CD4-positive, alpha-beta T cell treated with Interleukin-17A for 1 hour (primary cell): ENCODE measurements around the gene LPAR3.

Source experiments
- DNase-seq: peaks from one replicate; pipeline ENCODE4 v3.0.0-alpha.2; 2020

LPAR3 gene

DNA sequence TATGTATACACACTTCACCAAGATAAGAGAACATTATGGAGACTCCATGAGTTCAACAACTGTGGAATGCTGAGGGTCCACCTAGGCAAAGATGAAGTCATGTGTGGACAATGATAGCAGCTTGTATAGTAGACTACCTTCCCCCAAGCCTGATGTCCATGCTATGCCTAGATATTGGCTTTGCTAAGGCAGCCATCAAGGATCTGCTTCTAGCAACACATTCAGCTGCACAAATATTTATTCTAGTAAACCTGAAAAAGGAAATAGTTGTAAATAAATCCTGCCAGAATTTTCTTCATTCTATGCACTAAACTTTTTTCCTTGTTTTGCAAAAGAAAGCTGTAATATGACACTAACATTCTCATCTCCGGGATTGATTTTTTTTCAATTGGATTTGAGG lies 7.0 kb upstream of the LPAR3 start:
- DNase-seq = no peak

DNA sequence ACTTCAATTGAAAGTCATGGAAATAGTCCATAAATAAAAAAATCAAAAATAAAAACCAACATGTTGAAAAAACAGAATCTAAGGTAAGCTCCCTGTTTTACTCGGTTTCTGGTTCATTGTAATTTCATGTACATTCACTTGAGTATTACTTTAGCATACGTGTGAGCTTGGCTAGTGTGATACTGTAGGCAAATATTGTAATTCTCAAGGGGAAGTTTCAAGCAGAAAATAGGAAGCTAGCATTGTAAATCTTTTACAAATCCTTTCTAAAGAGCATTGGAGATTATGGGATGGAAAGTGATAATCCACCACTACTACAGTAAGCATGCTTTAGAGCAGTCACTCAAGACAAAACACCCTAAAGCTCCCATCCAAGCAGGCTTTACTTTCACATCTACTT lies 3.3 kb upstream of the LPAR3 start:
- DNase-seq = no peak

DNA sequence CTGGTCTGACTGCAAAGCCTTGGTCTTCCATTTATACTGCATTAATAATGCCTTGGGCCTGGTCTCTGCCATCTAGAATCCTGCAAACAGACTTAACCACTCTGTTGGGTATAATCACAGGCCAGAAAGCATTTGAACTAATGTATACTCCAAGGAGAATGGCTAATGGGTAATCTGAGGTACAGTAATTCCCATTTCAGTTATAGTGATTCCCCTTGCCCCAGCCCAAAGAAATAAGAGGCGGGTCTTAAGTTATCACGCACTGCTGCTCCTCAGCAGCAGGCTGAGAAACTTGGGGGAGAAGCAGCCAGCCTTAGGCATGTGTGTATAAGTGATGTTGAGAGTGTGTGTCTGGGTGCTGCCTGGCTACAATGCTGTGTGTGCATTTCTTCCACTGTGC lies 2.4 kb downstream of the LPAR3 start:
- no peak for DNase-seq

DNA sequence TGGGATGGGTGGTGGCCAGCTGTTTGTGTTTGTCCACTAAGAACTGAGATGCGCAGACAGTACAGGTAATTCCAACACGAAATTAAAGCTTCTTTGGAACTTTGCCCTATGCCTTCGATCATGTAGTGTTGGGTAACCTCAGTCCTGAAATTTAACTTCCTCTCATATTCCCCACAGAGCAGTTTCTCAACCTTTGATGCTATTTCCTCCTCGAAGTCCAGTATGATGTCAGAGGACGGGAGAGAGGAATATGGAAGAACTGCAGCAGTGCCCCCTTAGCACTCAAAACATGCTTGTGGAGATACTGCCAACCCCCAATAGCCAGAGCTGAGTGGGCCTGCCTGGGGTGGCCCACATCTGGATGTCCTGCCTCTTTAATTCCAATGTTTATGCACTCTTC lies 3.6 kb downstream of the LPAR3 start:
- no peak for DNase-seq

DNA sequence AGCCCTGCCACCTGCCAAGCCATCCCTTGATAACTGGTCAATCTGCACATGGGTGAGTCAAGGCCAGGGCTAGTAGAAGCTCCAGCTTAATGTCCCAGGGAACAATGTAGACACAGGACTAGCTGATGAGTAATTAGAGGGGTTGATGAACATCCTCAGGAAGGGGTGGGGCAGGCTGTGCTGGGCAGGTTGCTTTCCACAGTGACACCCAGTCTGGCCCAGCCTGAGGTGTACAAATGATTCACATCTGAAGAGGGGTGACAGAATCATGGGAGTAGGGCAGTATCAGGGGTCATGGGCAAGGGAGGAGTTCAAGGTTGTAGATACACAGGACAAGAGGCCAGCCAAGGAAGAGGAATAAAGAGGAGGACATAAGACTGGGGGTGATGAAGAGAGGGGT lies 4.3 kb downstream of the LPAR3 start:
- no peak for DNase-seq

DNA sequence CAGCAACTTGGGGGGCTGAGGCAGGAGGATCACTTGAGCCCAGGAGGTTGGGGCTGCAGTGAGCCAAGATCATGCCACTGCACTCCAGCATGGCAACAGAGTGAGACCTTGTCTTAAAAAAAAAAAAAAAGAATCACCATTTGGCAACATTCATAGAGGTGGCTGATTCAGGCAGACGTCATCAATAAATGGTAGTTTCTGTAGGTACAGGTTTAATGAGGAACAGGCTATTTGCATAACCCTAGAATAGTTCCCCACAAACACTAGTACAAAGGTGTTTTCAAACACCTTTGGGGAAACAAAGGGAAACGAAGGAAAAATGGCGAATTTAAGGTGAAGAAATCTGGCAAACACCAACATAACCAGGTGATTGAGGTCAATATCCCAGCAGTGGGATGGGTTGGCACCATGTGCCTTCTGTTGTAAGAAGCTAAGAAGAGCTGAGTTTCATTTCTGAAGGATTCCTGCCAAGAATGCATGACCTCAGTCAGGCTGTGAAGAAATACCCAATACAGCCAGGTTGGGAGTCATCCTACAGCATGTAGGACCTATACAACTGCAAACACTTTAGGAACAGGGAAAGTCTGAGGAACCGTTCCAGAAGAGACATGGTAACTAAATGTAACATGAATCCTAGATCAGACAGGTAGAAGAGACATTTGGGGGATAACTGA lies 5.6 kb downstream of the LPAR3 start:
- no peak for DNase-seq

DNA sequence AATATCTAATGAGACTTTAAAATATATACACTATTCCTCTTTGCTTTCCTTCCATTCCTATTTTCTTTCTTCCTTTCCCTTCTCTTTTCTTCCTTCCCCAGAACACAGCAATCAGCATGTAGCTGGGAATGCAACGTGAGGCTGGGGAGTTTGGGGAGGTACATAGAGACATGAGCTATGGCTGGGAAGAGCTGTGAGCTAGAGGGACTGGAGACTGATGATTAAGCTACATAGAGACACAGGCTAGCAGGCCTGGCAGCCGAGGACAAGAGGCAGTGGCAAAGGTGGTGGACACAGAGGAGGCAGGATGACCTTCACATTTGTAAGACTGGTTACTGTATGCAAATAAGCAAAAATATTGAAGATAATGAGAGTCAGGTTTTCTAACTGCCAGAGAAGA lies 7.5 kb downstream of the LPAR3 start:
- DNase-seq = no peak

DNA sequence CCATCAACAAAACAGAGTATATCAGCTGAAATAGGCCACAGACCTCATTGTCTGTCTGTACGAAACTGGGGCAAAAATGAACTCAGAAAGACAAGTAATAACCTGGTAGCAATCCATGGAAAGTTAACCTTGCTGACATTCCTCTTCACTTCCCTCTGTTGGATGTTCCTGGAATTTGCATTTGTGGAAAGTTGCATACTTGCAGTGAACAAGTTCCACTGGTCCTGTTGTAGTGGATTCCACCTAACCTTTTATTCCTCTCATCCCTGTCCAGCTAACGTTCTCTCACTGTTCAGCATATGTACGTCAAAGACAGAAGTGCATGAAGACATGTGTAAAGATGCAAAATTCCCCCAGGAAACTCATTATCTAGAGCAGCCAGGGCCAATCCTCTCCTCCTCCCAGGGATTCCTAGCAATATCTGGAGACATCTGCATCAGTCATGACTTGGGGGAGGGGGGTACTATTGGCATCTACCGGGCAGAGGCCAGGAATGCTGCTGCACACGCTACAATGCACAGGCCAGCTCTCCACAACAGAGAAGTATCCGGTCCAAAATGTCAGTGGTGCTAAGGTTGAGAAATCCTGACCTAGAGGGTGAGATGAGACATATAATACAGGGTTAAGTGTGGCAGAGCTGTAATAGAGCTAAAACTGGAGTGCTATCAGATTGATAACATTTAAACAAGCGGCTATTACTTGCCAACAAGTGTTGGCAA lies 8.2 kb downstream of the LPAR3 start:
- no peak for DNase-seq

DNA sequence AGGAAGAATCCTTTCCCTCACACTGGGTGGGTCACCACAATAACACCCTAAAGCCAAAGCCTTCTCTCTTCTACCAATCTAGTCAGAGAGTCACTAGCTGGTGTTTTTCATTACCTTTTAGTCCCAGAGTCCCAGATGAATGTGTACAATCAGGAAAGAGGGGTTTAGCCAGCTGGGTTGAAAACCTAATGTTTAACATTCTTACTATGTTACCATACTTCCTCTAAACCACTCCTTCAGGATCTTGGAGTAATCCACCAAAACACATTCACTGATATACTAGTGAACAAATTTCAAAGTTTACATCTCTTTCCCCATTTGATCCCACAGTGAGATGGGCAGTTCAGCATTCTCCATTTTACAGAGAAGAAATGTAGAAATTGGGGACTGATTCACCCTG lies 9.7 kb downstream of the LPAR3 start:
- no peak for DNase-seq

DNA sequence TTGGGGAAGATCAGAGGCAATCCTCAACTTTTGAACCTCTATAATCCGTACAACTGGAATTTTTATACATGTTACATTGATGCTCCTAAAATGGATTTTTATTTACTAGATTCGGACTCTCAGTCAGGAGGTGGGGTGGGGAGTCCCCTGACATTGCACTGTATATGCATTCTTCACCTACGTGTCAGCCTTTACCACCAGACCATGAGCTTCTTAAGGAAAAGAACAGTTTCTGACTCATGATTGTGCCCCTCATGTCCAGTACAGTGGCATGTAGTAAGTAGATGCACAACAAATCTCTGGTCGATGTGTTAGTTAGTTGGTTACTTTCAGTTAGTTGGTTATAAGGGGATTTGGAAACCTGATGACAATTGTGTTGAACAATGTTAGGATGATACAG lies 15.4 kb downstream of the LPAR3 start:
- DNase-seq = no peak

DNA sequence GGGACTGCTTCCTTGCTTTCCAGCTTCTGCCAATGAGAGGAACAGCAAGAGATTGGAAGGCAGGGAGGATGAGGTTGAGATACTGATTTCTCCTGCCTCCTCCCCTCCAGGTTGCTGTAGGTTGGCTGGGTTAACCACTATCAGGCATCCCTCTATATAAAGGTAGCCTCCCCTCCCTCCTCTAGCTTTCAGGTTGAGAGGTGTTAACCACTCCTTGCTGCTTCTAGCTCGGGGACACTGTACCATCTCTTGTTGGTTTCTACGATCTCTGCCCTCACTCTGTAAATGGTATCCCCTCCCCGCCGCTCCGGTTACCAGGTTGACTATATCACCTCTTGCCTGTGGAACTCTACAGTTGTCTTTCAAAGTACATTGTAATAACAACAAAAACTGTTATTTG lies 16.7 kb downstream of the LPAR3 start:
- DNase-seq = peak; percentile 43

DNA sequence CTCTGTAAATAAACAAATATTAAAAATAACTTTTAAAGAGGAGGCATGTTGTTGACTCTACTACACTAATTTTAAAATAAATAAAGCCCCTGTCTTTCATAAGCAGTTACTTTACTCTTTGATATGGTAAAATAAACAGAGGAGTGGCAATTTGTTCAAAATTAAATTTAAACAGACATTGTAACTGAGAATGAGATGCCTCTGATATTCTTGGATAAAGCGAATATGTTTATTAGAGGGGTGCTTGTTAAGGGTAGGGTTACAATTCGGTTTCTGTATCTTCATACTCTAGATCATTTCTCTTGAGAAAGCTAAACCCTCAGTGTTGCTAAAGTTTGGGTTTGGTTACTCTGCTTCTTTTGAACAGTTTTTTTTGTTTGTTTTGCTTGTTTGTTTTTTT lies 19.6 kb downstream of the LPAR3 start:
- DNase-seq = no peak

DNA sequence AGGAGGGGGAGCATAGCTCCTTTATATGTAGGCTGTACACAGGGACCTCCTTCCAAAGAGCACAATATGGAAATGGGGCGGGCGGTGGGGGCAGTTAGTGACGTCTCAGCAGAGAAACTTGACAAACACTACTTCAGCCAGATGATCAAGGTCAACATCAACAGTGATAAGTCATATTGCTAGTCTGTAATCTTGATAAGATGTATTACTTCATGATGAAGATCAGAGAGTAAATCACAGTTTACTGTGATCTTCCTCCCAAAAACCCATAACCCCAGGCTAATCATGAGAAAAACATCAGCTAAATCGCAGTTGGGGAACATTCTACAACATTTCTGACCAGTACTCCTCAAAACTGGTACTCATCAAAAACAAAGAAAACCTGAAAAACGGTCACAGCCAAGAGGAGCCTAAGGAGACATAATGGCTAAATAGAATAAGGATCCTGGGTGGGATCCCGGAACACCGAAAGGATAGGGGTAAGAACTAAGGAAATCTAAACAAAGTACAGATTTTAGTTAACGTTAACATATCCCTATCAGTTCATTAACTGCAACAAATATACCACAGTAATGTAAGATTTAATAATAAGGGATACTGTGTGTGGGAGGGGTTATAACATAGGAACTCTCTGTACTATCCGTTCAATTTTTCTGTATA lies 20.2 kb downstream of the LPAR3 start:
- DNase-seq = no peak

DNA sequence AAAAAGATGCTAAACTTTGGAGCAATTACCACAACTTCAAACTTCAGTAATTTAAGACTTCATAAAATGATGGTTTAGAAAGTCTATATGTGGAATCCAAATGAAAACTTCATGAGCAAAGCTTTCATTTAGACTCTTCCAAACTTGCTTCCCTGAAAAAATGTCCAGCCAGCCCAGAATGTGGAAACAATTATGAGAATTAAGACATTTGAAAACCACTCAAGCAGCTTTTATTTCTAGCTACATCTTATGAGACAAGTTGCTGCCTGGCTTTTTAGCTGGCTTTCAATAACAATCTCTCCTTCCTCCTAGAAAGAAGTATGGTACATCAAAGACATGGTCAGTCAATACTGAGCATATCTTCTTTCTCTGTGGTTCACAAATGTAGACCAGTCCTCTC lies 21.8 kb downstream of the LPAR3 start:
- no peak for DNase-seq

DNA sequence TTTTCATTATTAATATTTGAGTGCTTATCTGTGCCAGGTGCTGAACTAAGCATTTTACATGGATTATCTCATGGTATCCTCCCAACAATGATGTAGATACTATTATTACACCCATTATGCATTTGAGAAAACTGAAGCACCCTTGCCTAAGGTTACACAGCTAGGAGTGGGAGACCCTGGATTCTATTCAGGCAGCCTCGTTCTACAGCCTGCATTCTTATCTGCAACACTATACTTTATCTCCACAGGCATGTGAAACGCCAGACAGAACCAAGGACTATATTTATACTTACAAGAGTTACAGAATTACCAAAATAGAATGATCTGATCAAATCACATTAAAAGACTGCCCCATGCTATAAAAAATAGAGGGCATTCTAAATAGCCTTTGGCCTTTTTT lies 22.4 kb downstream of the LPAR3 start:
- no peak for DNase-seq

DNA sequence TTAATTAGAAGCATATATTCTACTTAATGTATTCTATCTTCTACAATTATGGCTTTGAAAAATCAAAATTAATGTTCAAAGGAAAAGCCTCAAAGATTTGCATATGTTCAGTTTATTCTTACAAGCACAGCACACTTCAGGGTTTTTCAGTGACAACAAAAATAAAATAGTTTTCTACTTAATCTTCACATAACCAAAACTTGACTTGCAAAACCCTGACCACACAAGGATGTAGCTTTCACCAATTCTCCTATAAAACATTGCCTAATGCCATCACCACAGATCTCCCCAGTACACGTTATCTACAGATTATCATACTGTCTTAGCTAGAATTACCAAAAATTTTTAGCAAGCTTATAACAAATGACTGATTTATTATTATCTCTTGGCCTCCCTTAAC lies 23.3 kb downstream of the LPAR3 start:
- no peak for DNase-seq

DNA sequence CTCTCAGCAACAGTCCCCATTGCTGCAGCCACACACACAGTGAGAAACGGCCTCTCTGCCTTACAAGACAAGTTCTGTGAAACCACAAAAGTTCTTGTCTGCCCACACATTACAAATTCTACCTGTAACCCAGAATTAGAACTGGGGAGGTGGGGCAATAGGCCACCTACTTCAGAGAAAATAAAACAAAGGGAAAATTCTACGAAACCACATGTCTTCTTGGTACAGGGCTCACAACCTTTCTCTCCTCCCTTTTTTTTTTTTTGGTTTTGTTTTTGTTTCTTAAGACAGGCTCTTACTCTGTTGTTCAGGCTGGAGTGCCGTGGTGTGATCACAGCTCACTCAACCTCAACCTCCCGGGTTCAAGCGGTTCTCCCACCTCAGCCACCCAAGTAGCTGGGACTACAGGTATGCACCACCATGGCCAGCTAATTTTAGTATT lies 30.2 kb downstream of the LPAR3 start:
- DNase-seq = peak; percentile 77

DNA sequence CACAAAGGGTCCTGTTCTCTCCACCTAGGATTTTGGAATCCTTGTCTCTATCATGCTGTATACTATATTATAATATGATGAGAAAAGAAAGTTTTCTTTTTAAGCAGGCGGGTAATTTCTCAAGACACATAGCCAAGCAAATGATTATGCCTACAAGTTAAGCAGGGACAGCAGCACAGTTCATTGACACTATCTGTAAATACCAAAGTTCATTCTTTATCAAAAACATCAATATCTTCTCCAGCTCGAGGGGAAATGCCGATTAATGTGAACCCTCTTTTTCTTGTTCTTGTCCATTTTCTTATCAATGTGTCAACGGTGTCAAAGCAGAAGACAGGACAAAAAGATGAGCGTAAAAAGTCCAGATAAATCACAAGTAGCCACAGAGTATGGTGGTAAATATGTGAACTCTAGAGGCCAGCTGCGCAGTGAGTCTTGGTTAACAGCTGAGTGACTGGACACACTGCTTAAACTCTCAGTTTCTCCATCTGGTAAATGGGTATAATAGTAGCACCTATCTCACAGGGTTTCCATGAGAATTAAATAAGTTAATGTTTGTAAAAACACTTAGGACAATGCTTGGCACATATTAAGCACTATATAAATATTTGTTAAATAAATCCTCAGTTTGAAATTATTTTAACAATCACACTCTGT lies 30.9 kb downstream of the LPAR3 start:
- DNase-seq = no peak

DNA sequence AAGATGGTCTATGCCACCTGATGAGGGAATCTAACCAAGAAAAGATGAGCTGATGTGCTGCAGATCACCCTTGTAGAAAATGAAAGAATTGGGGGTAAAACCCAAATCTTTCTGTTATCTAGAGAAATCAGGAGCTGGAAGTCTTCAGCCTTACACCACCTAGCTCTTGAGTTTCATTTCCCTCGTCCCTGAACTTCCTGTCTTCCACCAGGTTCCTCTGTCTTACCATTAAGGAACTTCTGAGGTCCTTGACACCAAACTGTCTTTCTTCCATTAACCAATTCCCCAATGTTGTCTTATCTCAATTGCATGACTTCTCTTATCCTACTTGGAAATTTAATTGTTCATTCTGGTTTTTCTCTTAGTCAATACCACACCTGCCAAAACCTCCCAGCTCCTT lies 31.5 kb downstream of the LPAR3 start:
- no peak for DNase-seq

DNA sequence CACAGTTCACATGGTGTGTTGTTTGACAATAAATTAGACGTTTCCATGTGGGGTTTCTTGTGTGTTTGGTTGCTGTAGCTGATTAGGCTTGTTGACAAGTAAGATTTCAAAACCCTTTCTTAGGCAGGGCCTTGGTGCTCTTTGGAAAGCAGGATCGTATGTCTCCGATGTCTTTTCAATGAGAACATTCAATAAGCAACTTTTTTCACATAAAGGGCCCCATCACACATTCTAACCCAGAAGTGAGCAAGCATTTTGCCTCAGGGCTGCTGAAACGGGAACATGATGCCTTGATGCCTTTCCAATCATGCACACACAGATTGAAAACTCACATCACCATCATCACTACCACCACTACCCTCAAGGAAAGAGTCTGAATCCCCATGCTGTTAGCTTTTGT lies 33.1 kb downstream of the LPAR3 start:
- DNase-seq = no peak

DNA sequence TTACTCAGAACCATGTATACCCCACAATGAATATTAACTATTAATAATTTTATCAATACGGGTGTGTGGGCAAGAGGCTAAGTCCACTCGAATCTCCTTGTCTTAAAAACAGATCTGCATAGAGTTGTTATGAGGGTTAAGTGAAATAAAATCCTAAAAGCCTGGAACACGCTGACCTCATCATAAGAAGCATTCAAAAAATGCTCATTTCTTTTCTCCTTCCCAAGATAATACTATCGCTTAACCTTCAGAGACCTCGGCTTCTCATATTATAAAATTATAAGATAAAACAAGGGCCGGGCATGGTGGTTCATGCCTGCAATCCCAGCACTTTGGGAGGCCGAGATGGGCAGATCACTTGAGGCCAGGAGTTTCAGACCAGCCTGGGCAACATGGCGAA lies 35.1 kb downstream of the LPAR3 start:
- no peak for DNase-seq

DNA sequence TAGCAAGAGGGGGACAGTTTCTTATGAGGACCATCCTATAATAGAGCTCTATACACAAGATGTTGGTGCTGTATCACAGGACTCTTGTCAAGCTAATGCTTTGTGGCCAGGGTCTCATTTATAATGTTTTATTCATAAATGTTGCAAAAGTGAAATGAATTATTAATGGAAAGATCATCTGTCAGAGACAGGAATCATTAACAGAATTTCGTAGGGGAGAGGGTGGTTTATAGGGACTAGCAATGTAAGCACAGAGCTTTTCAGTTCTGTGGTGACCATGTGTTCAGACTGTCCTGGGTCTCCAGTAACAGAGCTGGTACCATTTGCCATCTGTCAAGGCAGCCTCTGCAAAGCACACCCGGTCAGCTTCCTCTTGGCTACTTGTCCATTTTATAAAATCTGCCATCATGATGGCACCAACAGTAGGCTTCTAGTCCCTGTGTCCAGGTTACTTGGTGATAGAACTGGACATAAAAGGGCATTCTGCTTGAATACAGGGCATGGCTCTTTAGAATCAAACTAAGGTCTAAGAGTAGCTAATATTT lies 36.2 kb downstream of the LPAR3 start:
- no peak for DNase-seq
